Measurements from ENCODE around the gene SCRG1.
A peak's percentile ranks its signal among the peaks of the same experiment; 100 is the strongest.

Gene SCRG1

GRCh38 chr4:173410079-173410478, 11.2 kb upstream of the SCRG1 start:
- DNase-seq, result no peak

GRCh38 chr4:173405840-173406606, 7.1 kb upstream of the SCRG1 start:
- DNase-seq, result no peak

- no peak for DNase-seq
Measured at GRCh38 chr4:173404296-173404865, 5.5 kb upstream of the SCRG1 start.

DNA sequence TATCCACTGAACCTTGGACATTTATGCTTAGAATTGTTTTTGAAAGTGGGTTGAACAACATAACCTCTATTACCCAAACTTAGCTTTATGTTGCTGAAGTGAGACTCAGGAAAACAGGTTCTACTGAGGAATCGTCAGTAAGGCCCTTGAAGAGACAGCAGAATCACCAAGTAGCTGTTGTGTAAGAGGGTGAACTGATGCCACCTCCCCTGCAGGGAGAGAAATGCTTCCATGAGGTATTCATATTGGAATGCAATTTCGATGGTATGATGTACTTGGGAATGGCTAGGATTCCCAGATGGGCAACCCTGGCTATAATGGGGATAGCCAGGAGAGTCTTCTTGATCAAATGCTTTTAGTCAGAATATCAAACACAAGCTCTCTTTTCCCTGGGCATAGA, 4.1 kb upstream of the SCRG1 start:
- no peak for DNase-seq

GRCh38 chr4:173401063-173401462, 2.1 kb upstream of the SCRG1 start:
- no peak for DNase-seq

- DNase-seq, result no peak
Measured at GRCh38 chr4:173398220-173398619, 696 bp downstream of the SCRG1 start.

- no peak for DNase-seq
Measured at GRCh38 chr4:173397604-173398003, 1.3 kb downstream of the SCRG1 start.

DNA sequence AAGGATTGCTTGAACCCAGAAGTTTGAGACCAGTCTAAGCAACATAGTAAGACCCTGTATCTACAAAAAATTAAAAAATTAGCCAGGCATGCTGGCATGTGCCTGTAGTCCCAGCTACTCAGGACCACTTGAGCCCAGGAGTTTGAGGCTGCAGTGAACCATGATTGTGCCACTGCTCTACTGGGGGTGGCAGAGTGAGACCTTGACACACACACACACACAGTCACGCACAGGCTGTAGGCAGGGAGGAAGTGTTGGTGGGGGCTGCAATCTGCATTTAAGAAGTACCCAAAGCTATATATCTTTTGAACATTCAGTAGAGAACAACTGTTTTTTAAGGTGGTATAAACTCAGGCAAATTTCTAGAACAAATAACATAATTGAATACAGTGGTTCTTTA, 7.2 kb downstream of the SCRG1 start:
- no peak for DNase-seq

DNA sequence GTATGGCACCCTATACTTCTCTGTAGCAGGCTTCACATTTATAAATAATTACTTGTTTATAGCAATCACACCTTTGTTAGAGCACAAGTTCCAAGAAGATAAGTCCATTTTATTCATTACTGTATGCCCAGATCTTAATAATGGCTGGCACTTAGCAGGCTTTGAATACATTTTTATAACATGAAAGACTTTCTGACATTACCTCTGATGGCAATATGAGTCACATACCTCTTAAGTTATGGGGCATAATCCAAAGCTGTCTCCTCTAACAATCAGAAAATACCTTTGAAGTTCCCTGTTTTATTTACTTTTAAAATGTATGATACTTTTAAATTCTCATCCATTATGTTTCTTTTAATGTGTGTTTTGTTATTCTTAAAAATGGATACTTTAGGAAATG, 12.2 kb downstream of the SCRG1 start:
- DNase-seq, result no peak

DNA sequence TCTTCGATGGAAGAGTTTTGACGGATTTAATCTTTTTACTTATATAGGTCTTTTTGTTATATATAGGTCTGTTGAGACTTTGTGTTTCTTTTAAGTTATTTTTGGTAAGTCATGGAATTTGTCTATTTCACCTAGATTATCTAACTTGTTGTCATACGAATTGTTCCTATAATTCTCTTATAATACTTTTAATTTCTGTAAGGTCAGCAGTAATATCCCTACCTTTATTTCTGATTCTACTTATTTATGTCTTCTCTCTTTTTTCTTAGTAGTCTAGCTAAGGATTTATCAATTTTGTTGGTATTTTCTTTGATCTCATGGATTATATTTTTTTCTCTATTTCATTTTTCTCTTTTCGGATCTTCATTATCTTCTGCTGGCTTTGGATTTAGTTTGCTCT, 16.6 kb downstream of the SCRG1 start:
- DNase-seq, result no peak

- DNase-seq, result no peak
Measured at GRCh38 chr4:173381610-173382009, 17.3 kb downstream of the SCRG1 start.

DNA sequence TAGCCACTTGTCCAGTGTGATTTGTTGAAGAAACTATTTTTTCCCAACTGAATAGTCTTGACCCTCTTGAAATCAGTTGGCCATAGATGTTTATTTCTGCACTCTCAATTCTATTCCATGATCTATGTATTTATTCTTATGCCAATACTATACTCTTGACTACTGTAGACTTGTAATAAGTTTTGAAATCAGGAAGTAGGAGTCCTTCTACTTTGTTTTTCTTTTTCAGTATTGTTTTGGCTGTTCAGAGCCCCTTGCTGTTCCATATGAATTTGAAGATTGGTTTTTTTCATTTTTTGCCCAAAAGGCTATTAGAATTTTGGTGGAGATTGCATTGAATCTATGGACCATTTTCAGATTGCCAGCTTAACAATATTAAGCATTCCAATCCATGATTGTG, 17.9 kb downstream of the SCRG1 start:
- peak; percentile 8 for DNase-seq

GRCh38 chr4:173379929-173380328, 19.0 kb downstream of the SCRG1 start:
- DNase-seq, result no peak

- no peak for DNase-seq
Measured at GRCh38 chr4:173374588-173374987, 24.3 kb downstream of the SCRG1 start.

GRCh38 chr4:173371292-173372192, 27.4 kb downstream of the SCRG1 start:
- peak; percentile 39 to 53 for DNase-seq

- DNase-seq, result peak; percentile 89 to 95
Measured at GRCh38 chr4:173370477-173371291, 28.2 kb downstream of the SCRG1 start, which contains the start of gene SAP30. SAP30 (plus strand) TSS chr4:173370954; CDS start chr4:173371183, 229 bp downstream.

GRCh38 chr4:173370130-173370476, 28.8 kb downstream of the SCRG1 start:
- DNase-seq, result peak in 1 of 2 experiments; percentile 62

GRCh38 chr4:173367946-173368345, 31.0 kb downstream of the SCRG1 start:
- DNase-seq, result peak in 1 of 2 experiments; percentile 11

- no peak for DNase-seq
Measured at GRCh38 chr4:173367285-173367684, 31.6 kb downstream of the SCRG1 start.

DNA sequence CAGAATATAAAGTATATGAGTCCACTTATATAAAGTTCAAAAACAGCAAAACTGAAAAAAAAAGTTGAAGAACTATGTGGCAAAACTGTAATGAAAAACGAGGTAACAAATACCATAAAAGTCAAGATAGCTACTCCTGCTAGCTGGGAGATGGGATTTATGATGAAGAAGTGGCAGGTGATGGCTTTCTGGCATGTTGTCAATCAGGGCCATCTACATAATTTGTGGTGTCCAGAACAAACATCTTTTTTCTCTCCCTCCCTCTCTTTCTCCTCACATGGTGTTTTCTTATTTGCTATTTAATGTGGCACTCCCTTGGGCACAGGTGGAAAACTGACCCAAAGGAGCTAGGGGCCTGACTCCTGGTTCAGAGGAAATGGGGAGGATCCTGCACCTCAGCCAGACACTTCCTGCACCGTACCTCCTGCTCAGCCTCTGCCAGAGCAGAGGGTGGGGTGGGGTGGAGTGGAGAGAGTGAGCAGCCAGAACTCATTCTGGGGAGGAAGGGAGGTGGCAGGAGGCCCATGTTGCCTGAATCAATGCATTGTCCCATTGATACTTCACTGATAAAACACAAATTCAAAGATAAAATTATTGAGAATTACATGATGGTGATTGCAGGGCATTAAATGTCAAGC, 33.4 kb downstream of the SCRG1 start:
- no peak for DNase-seq

GRCh38 chr4:173362666-173363065, 36.2 kb downstream of the SCRG1 start:
- no peak for DNase-seq

DNA sequence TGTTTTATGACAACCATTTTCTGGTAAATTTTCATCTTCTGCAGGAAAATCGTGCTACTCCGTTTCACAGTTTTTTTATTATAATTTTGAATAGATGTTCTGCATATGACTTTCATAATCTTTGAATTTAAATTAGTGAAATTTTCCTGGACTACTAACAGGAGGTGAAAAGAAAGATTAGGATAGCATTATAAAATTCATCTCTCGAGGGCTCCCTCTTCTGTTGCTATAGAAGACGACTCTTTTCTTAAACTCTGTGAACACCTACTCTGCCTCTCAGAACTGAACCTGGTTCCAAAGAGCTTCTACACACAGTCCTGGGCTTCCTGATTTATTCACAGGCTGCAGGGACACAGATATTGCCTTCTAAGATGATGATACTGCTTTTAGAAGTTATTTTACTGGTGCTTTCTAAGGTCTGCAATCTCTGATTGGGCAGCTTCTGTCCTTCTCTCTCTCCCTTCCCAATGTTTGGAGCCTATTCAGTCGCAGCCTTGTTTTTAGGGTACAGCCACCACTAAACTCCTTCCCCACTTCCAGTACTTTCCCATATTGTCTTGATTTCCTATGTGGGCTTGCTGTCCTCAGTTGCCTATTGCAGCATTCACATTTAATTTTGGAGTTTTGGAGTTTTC, 38.2 kb downstream of the SCRG1 start:
- DNase-seq, result peak; percentile 23 to 25

All from AML-193 (cell line).